H54 (cell line): ENCODE data around the gene AP1AR.
A peak's percentile ranks its signal among the peaks of the same experiment; 100 is the strongest.
"Not testable (repeated sequence)": the region's sequence is repeated elsewhere in the genome, so short reads cannot be mapped to it uniquely, and the experiment has no call there.

Source experiments
- DNase-seq: peaks from one replicate; pipeline ENCODE4 v3.0.0; 2011; ENCODE audit warnings: low spot score, mixed read lengths; ENCODE audit not compliant: insufficient read length
- FAIRE-seq: peaks from 3 replicates; lab custom pipeline; 2011; peaks lifted over from hg19 to GRCh38; lab: Jason Lieb, UNC
- POLR2A ChIP-seq: IDR thresholded peaks from 2 replicates; pipeline ENCODE4 v1.6.1; 2011; ENCODE audit warnings: low read depth, mild to moderate bottlenecking, low read length

The AP1AR gene

GRCh38 chr4:112279882-112280315, 48.3 kb downstream of the AP1AR start:
- TF ChIP-seq POLR2A: no peak
- FAIRE-seq: no peak
- DNase-seq: no peak

GRCh38 chr4:112280386-112281056, 48.9 kb downstream of the AP1AR start:
- FAIRE-seq: no peak
- DNase-seq: no peak
- no peak for TF ChIP-seq POLR2A

GRCh38 chr4:112281895-112282398, 50.4 kb downstream of the AP1AR start:
- not testable (repeated sequence) for FAIRE-seq

GRCh38 chr4:112282860-112283667, 51.5 kb downstream of the AP1AR start:
- TF ChIP-seq POLR2A: no peak
- no peak for DNase-seq
- no peak for FAIRE-seq

More at GRCh38 chr4:112281895-112282398, 50.4 kb downstream of the AP1AR start:
- DNase-seq: not testable (repeated sequence)

- no peak for FAIRE-seq
- DNase-seq: no peak
These were observed 52.6 kb downstream of the AP1AR start for GRCh38 chr4:112284166-112284565.

GRCh38 chr4:112284662-112285411, 53.2 kb downstream of the AP1AR start:
- no peak for FAIRE-seq
- no peak for DNase-seq
- no peak for TF ChIP-seq POLR2A

More at GRCh38 chr4:112284166-112284565, 52.6 kb downstream of the AP1AR start:
- TF ChIP-seq POLR2A: no peak

GRCh38 chr4:112287258-112287989, 55.8 kb downstream of the AP1AR start:
- DNase-seq (no peak), FAIRE-seq (no peak)
- no peak for TF ChIP-seq POLR2A

- DNase-seq (no peak), FAIRE-seq (no peak)
- TF ChIP-seq POLR2A: no peak
These were observed 56.9 kb downstream of the AP1AR start for GRCh38 chr4:112288455-112288854.

- TF ChIP-seq POLR2A: no peak
- no peak for FAIRE-seq
- no peak for DNase-seq
These were observed 58.0 kb downstream of the AP1AR start for GRCh38 chr4:112289407-112290253.

- no peak for TF ChIP-seq POLR2A
- FAIRE-seq: no peak
- DNase-seq: no peak
These were observed 58.8 kb downstream of the AP1AR start for GRCh38 chr4:112290341-112290740.

GRCh38 chr4:112296949-112297880, 65.6 kb downstream of the AP1AR start, which contains the start of gene ALPK1:
Gene ALPK1 (plus strand): TSS chr4:112297369.
- FAIRE-seq: peak; percentile 91
- peak; percentile 24 for DNase-seq

More at GRCh38 chr4:112296949-112297880, 65.6 kb downstream of the AP1AR start, which contains the start of gene ALPK1:
- TF ChIP-seq POLR2A: no peak
